Neural cell (in vitro differentiated cells): ENCODE results near the gene GRIA1.

Experiments used
- CTCF ChIP-seq: fragments of 450-650 bp; IDR thresholded peaks from 2 replicates; pipeline ENCODE4 v1.5.1; 2014; ENCODE audit warnings: antibody characterized with exemption, mild to moderate bottlenecking, moderate library complexity; ENCODE audit not compliant: poor library complexity, severe bottlenecking
- EP300 ChIP-seq: fragments of 450-650 bp; conservative IDR thresholded peaks from 2 replicates; pipeline ENCODE4 v1.6.1; 2014; ENCODE audit warnings: antibody characterized with exemption, mild to moderate bottlenecking, moderate library complexity; ENCODE audit not compliant: poor library complexity, severe bottlenecking
- EZH2 ChIP-seq: fragments of 200-600, 300-800 bp; shearing (Covaris generic), sonication (generic); IDR thresholded peaks from 2 replicates; pipeline ENCODE4 v1.6.1; 2014; ENCODE audit warnings: antibody characterized with exemption, low read length, borderline replicate concordance, mild to moderate bottlenecking; ENCODE audit not compliant: insufficient read depth, poor library complexity, severe bottlenecking
- POLR2AphosphoS5 ChIP-seq: IDR thresholded peaks from 2 replicates; pipeline ENCODE4 v1.6.1; 2012
- RAD21 ChIP-seq: fragments of 450-650 bp; conservative IDR thresholded peaks from 2 replicates; pipeline ENCODE4 v1.6.1; 2014; ENCODE audit warnings: antibody characterized with exemption, mild to moderate bottlenecking, moderate library complexity
- REST ChIP-seq: IDR thresholded peaks from 2 replicates; pipeline ENCODE4 v1.6.1; 2012; ENCODE audit warnings: borderline replicate concordance

- no peak for TF ChIP-seq POLR2AphosphoS5
- no peak for TF ChIP-seq CTCF
- no peak for TF ChIP-seq EP300
- TF ChIP-seq EZH2, result no peak
- no peak for TF ChIP-seq REST
- TF ChIP-seq RAD21, result no peak
These were observed 133.4 kb downstream of the GRIA1 start for GRCh38 chr5:153623751-153624450.
